Mesodermal cell (in vitro differentiated cells): Measurements from ENCODE around the gene CLTRN.
A peak's percentile ranks its signal among the peaks of the same experiment; 100 is the strongest.

Experiments used
- H3K27ac ChIP-seq: 2 replicates; pipeline ENCODE4 v1.7.0; 2013; ENCODE audit warnings: mild to moderate bottlenecking, low read depth, low read length, moderate library complexity; ENCODE audit not compliant: severe bottlenecking
- H3K36me3 ChIP-seq: 2 replicates; pipeline ENCODE4 v1.7.1; 2013; ENCODE audit warnings: mild to moderate bottlenecking, low read length, moderate library complexity; ENCODE audit not compliant: control insufficient read depth, insufficient read depth
- H3K4me1 ChIP-seq: one replicate; pipeline ENCODE4 v1.7.1; 2013; ENCODE audit warnings: mild to moderate bottlenecking, low read length; ENCODE audit not compliant: insufficient read depth, control insufficient read depth, poor library complexity, severe bottlenecking
- H3K4me3 ChIP-seq: 2 replicates; pipeline ENCODE4 v1.7.0; 2013; ENCODE audit warnings: low read length, control low read depth, mild to moderate bottlenecking; ENCODE audit not compliant: insufficient read depth, poor library complexity, severe bottlenecking; ENCODE audit errors: extremely low read depth
- H3K9me3 ChIP-seq: 2 replicates; pipeline ENCODE4 v1.7.1; 2013; ENCODE audit warnings: mild to moderate bottlenecking, low read length, moderate library complexity; ENCODE audit not compliant: control insufficient read depth
- WGBS, 2 experiments: methylation state at CpG; one replicate each; pipeline ENCODE4 v1.1.5; 2013; ENCODE audit warnings: missing lambda C conversion rate in 2 of 2; ENCODE audit not compliant: insufficient coverage in 2 of 2; 5-methylcytosine and 5-hydroxymethylcytosine counted together

Gene CLTRN

GRCh38 chrX:15616531-15616930 lies 48.1 kb downstream of the CLTRN start:
- Histone ChIP-seq H3K27ac (no peak overlapping the region), H3K9me3 (no peaks in the 10 kb centered on the region), H3K4me3 (no peak overlapping the region), H3K36me3 (no peaks in the 10 kb centered on the region), H3K4me1 (peaks cover 3% of the 10 kb centered on the region)
- WGBS, 2 experiments: 87% methylated on average over 3 of the region's 3 CpGs; no CpG with 5 or more reads in 1 of the 2 experiments

- Histone ChIP-seq H3K36me3 (no peaks in the 10 kb centered on the region), H3K9me3 (no peaks in the 10 kb centered on the region), H3K4me1 (peaks cover 3% of the 10 kb centered on the region), H3K4me3 (no peak overlapping the region), H3K27ac (no peak overlapping the region)
- WGBS, 2 experiments: no CpG with 5 or more reads among the region's 5 CpGs
Measured at GRCh38 chrX:15607067-15607466, 57.5 kb downstream of the CLTRN start.

GRCh38 chrX:15606136-15606535 lies 58.5 kb downstream of the CLTRN start:
- peaks cover 3% of the 10 kb centered on the region for H3K4me1 ChIP-seq
- no peak overlapping the region for H3K27ac ChIP-seq
- H3K4me3 ChIP-seq: no peak overlapping the region
- no peaks in the 10 kb centered on the region for H3K36me3 ChIP-seq
- WGBS, 2 experiments: no CpG with 5 or more reads among the region's 1 CpG
- no peaks in the 10 kb centered on the region for H3K9me3 ChIP-seq

DNA sequence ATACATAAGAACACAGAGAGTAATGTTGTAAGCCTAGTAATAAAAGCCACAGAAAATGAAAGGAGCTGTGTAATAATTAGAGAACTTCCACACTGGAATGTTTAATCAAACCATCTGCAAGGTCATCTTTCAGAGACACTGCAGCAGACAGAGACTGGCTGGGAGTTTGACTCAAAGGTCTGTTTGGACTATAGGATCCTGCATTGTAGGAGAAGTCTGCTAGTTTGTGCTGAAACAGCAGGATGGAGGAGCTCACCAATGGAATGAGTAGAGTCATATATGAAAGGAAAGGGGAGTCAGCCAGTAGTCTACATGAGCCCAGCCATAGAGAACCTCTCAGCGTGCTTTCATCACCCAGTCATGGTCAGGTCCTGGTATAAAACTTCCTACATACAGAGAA lies 59.4 kb downstream of the CLTRN start:
- H3K9me3 ChIP-seq: no peaks in the 10 kb centered on the region
- H3K4me1 ChIP-seq: peaks cover 3% of the 10 kb centered on the region
- no peak overlapping the region for H3K4me3 ChIP-seq
- WGBS, 2 experiments: no CpG with 5 or more reads among the region's 1 CpG
- H3K36me3 ChIP-seq: no peaks in the 10 kb centered on the region
- no peak overlapping the region for H3K27ac ChIP-seq

GRCh38 chrX:15602761-15603160 lies 61.8 kb downstream of the CLTRN start:
- H3K4me1 ChIP-seq: peaks cover 16% of the 10 kb centered on the region
- WGBS, 2 experiments: 83 to 100% methylated on average over 2 of the region's 5 CpGs
- no peak overlapping the region for H3K4me3 ChIP-seq
- H3K9me3 ChIP-seq: no peaks in the 10 kb centered on the region
- H3K36me3 ChIP-seq: no peaks in the 10 kb centered on the region
- no peak overlapping the region for H3K27ac ChIP-seq

DNA sequence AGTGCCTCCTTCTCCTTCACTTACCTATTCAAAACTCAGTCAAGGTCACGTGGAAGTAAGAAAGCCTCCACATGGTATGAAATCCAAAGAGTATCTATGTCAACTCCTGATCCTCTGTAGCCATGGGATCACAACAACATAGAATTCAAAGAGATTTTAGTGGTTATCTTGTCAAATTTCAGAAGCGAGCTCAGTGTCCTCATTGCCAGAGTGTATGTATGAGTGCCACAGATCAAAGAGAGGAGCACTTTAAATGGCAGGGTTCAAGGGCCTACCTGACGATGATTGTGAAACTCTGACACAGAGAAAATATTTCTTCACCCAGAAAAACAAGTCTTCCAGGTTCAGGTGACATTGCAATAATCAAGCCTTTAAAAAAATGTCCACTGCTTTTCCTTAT lies 62.7 kb downstream of the CLTRN start:
- H3K9me3 ChIP-seq: no peaks in the 10 kb centered on the region
- no peak overlapping the region for H3K4me3 ChIP-seq
- peaks cover 16% of the 10 kb centered on the region for H3K4me1 ChIP-seq
- 100% methylated on average over 1 to 2 of the region's 3 CpGs for WGBS, 2 experiments
- H3K36me3 ChIP-seq: no peaks in the 10 kb centered on the region
- no peak overlapping the region for H3K27ac ChIP-seq

DNA sequence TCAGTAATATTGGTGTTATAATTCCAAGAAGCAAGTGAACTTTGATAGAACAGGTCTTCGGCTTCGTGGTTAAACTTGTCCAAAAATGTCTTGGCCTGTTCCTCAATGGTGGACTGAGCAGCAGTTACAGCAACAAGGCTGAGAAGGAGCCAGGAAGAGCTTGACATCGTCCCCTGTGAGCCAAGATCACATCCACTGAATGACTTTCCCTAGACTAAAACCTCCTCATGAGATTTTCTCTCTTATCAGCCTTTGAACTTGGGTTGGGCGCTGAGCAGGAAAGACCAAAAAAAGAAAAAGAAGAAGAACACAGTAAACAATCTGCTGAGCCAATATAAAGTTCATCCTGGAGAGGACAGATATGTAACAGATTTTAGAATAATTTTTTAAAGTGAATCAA lies 63.9 kb downstream of the CLTRN start, which contains the start of gene ACE2:
Gene ACE2 (minus strand): TSS at position 216 of the 400 bp plus-strand sequence. CDS start 49 bp downstream, at position 167.
- no peaks in the 10 kb centered on the region for H3K9me3 ChIP-seq
- no peaks in the 10 kb centered on the region for H3K36me3 ChIP-seq
- 100% methylated on average over 2 of the region's 4 CpGs; no CpG with 5 or more reads in 1 of the 2 experiments for WGBS, 2 experiments
- H3K4me3 ChIP-seq: no peak within 1 kb of the TSS
- peaks cover 13% of the 10 kb centered on the region for H3K4me1 ChIP-seq
- peak within 1 kb of the TSS; percentile 23 for H3K27ac ChIP-seq

DNA sequence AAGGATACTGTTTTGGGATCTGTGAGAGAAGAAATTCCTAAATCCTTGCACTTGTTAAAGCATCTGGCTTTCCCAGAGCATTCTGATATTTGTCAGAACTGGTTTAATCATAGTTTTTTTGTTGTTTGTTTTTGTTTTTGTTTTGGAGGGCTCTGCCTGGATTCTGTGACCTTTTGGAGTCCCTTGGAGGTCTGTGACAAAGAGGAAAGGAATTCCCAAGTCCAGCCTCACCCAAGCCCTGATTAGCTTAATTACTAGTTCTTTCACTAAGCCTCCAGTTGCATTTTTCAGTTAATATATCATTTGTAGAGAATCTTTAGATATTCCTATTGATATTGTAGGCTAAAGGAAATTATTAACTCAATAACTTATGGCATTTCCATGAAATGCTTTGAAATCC lies 64.6 kb downstream of the CLTRN start:
- no peaks in the 10 kb centered on the region for H3K36me3 ChIP-seq
- peaks cover 13% of the 10 kb centered on the region for H3K4me1 ChIP-seq
- no peak overlapping the region for H3K4me3 ChIP-seq
- peak overlapping the region; percentile 23 for H3K27ac ChIP-seq
- no peaks in the 10 kb centered on the region for H3K9me3 ChIP-seq

DNA sequence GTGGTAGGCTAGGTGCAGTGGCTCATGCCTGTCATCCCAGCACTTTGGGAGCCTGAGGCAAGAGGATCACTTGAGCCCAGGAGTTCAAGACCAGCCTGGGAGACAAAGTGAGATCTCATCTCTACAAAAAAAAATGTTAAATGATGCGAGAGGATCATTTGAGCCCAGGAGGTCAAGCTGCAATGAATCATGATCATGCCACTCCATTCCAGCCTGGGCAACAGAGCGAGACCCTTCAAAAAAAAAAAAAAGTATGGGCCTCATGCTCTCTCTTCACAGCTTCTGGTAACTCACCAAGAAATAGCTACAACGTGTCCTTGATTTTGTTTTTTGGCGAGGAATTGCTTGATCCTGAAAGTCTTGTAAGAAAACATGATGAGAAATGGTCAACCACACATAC lies 65.1 kb downstream of the CLTRN start:
- no peaks in the 10 kb centered on the region for H3K9me3 ChIP-seq
- H3K4me3 ChIP-seq: no peak overlapping the region
- no peak overlapping the region for H3K27ac ChIP-seq
- peaks cover 13% of the 10 kb centered on the region for H3K4me1 ChIP-seq
- H3K36me3 ChIP-seq: no peaks in the 10 kb centered on the region
- 100% methylated on average over 1 of the region's 4 CpGs; no CpG with 5 or more reads in 1 of the 2 experiments for WGBS, 2 experiments

DNA sequence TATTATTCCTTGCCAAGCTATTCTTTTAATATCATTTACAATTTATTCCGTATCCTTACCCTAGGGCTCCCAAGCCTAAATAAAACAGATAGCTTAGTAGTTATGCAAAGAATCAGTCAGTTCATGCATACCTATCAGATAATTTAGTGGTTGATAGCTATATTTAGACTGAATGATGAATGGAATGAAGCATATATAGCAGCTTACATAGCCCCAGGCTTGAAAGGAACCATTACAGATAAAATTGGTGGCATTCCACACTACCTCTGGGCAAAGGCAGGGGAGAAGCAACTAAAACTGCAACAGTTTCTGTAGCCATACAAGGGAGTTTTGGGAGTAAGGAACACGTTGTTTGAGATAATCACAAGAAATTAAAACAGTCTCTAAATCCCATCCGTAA lies 66.6 kb downstream of the CLTRN start:
- H3K27ac ChIP-seq: no peak overlapping the region

GRCh38 chrX:15594371-15594770 lies 70.2 kb downstream of the CLTRN start:
- WGBS, 2 experiments: no CpG with 5 or more reads among the region's 2 CpGs
- Histone ChIP-seq H3K9me3 (no peaks in the 10 kb centered on the region), H3K27ac (no peak overlapping the region), H3K4me3 (no peak overlapping the region), H3K36me3 (no peaks in the 10 kb centered on the region), H3K4me1 (peaks cover 13% of the 10 kb centered on the region)

More for the DNA sequence above, 66.6 kb downstream of the CLTRN start:
- no CpG with 5 or more reads among the region's 3 CpGs for WGBS, 2 experiments
- Histone ChIP-seq H3K4me3 (no peak overlapping the region), H3K9me3 (no peaks in the 10 kb centered on the region), H3K36me3 (no peaks in the 10 kb centered on the region), H3K4me1 (peaks cover 13% of the 10 kb centered on the region)
